Left lung (tissue), 10 donors: ENCODE measurements around the gene PI4KA. TPM values are rescaled to one million over a fixed set of nuclear protein-coding genes. Genes with fewer than 3 reads are reported as not detected.
A peak's percentile ranks its signal among the peaks of the same experiment; 100 is the strongest.

Experiments used
- ATAC-seq: fragments of 200-7000 bp; cut with Tn5 transposase; one replicate; pipeline ENCODE4 v1.9.1; 2020; ENCODE audit warnings: moderate library complexity
- DNase-seq, 4 donors: peaks; one replicate each; pipeline ENCODE4 v3.0.0-alpha.2; 2013 to 2020
- H3K27ac ChIP-seq, 2 donors: fragments of 200-600 bp; sonication (generic) in 1 of 2; one replicate each; pipeline versions ENCODE4 v1.5.0 to v1.8.0; 2020 to 2021
- H3K27me3 ChIP-seq, 2 donors: fragments of 200-600 bp; sonication (generic) in 1 of 2; one replicate each; pipeline versions ENCODE4 v1.5.0 to v1.8.0; 2020 to 2021
- H3K36me3 ChIP-seq, 2 donors: fragments of 200-600 bp; sonication (generic) in 1 of 2; one replicate each; pipeline versions ENCODE4 v1.5.0 to v1.8.0; 2020 to 2021
- H3K4me1 ChIP-seq, 2 donors: fragments of 200-600 bp; one replicate each; pipeline ENCODE4 v1.8.0; 2021
- H3K4me3 ChIP-seq, 2 donors: fragments of 200-600 bp; sonication (generic) in 1 of 2; one replicate each; pipeline versions ENCODE4 v1.5.0 to v1.8.0; 2020 to 2021; ENCODE audit warnings: mild to moderate bottlenecking in 1 of 2
- H3K9me3 ChIP-seq, 2 donors: fragments of 200-600 bp; sonication (generic) in 1 of 2; one replicate each; pipeline versions ENCODE4 v1.5.0 to v1.8.0; 2020 to 2021
- intact Hi-C, 2 donors: fragments of 100-400 bp; cut with DNase I; formaldehyde crosslinking; loops; one replicate each; pipeline versions ENCODE4 v1.11.2 to v1.14.2; 2022
- polyA plus RNA-seq, 6 donors: library from polyadenylated mRNA; unstranded; fragments of 120-200 nt; gene quantifications; one replicate each; pipeline ENCODE4 v1.2.1, GENCODE V29; 2013; ENCODE audit not compliant: insufficient read length in 6 of 6
- total RNA-seq, 2 donors: library from RNA; stranded (reverse); fragmentation: NEBNext Ultra II Directional; extraction: Animal tissue kit (Norgen Biotek cat#: 25700); gene quantifications; one replicate each; pipeline ENCODE4 v1.2.1, GENCODE V29; 2021
- TF ChIP-seq, protein P1 (sequence below), 2 donors: fragments of 200-600 bp; sonication (generic) in 1 of 2; IDR thresholded peaks; one replicate each; pipeline versions ENCODE4 v1.5.0 to v1.8.0; 2021; ENCODE audit warnings: antibody characterized with exemption in 2 of 2
- donor health status: DM: no; HTN: yes; CAD: no.
- donor health status: DM: no; HTN: no; CAD: no.

The PI4KA gene
- total and polyA plus RNA-seq, 8 donors = 60.5 to 108 (median 70.0) TPM

DNA sequence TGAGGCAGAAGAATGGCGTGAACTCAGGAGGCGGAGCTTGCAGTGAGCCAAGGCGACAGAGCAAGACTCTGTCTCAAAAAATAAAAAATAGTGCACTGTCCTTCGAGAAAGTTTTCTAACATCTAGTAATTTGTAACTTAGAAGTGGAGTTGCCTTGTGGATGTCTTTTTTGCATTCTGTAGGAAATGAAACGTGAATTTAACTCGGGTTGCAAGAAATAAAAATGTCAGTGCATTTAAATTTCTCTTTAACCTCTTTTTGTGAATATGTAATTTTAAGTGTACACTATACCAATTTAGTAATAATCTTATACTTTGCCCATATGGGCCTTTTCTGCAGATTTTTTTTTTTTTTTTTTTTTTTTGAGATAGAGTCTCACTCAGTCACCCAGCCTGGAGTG lies 32.4 kb upstream of the PI4KA start:
- intact Hi-C loops = no loop called here
- H3K9me3 ChIP-seq = no peaks in the 10 kb centered on the region
- H3K36me3 ChIP-seq = peaks cover 0 to 46% of the 10 kb centered on the region in 2 donors
- H3K4me1 ChIP-seq = peaks cover 2 to 3% of the 10 kb centered on the region in 2 donors
- H3K27me3 ChIP-seq = no peaks in the 10 kb centered on the region
- H3K4me3 ChIP-seq = no peak overlapping the region
- no peak overlapping the region for H3K27ac ChIP-seq
- no peak for DNase-seq
- TF ChIP-seq, protein P1, sequence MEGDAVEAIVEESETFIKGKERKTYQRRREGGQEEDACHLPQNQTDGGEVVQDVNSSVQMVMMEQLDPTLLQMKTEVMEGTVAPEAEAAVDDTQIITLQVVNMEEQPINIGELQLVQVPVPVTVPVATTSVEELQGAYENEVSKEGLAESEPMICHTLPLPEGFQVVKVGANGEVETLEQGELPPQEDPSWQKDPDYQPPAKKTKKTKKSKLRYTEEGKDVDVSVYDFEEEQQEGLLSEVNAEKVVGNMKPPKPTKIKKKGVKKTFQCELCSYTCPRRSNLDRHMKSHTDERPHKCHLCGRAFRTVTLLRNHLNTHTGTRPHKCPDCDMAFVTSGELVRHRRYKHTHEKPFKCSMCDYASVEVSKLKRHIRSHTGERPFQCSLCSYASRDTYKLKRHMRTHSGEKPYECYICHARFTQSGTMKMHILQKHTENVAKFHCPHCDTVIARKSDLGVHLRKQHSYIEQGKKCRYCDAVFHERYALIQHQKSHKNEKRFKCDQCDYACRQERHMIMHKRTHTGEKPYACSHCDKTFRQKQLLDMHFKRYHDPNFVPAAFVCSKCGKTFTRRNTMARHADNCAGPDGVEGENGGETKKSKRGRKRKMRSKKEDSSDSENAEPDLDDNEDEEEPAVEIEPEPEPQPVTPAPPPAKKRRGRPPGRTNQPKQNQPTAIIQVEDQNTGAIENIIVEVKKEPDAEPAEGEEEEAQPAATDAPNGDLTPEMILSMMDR (IDR thresholded peaks at IDR 0.05) = no peak
- no peak for ATAC-seq

DNA sequence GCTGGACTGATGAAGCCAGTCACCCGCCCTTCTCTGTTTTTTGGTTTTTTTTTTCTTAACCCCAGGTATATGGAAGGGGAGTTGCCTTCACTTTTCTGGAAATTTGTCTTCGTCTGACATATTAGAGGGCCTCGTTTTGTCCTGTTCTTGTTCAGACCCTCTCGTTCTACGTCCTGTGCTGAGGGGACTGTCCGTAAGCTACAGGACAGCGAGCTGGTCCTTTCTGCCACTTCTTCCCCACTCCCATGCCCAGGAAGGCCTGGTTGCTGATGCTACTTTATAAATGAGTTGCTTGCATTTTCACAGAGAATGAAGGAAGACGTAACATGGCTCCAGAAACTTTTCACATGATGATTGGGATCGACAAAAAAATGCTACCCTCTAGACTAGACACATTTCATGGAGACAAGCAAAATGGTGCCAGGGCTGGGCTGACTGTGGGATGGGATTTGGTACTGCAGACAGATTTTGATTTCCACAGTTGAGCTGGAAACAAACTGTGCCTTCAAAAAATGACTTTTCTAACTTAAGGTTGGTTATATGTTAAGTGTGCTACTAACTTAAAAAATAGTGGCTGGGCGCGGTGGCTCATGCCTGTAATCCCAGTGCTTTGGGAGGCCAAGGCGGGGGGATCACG lies 31.4 kb upstream of the PI4KA start:
- Histone ChIP-seq H3K9me3 (no peaks in the 10 kb centered on the region), H3K36me3 (peaks cover 0 to 52% of the 10 kb centered on the region in 2 donors), H3K4me3 (no peak overlapping the region), H3K4me1 (peaks cover 8 to 11% of the 10 kb centered on the region in 2 donors), H3K27ac (no peak overlapping the region), H3K27me3 (no peaks in the 10 kb centered on the region)
- no peak for DNase-seq
- TF ChIP-seq, protein P1 (IDR thresholded peaks at IDR 0.05) = no peak
- no peak for ATAC-seq
- intact Hi-C loops = no loop called here

DNA sequence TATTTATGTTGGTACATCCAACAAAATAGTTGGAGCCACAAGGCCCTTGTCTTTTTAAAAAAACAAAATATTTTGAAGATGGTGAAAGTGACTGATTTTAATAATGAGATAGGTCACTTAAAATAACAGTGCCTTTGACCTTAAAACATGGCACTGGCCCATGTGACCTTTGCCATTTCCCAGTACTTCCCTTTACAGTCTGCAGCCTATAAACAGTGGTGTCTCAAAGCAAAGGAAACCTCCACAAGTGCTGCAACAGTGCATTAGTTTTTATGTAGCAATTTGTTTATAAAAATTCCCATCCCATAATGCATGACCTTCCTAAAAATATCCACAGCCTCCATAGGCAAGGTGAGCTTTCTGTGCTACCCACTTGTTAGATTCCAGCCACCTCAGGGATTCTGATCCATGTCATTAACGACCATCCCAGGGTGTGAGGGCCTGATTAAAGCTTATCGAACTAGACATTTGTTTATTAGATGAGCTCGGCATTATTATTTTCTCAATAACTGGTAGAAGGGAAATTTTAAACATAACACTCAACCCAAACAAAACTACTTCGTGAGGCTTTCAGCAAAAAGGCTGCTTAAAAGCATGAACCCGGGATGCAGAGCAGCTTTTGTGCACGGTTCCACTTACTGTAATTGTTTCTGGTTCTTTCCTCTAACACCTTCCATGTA lies 30.6 kb upstream of the PI4KA start:
- TF ChIP-seq, protein P1 (IDR thresholded peaks at IDR 0.05) = no peak
- H3K27me3 ChIP-seq = no peaks in the 10 kb centered on the region
- no peak for DNase-seq
- H3K9me3 ChIP-seq = no peaks in the 10 kb centered on the region
- ATAC-seq = no peak
- H3K36me3 ChIP-seq = peaks cover 0 to 61% of the 10 kb centered on the region in 2 donors
- H3K27ac ChIP-seq = no peak overlapping the region
- intact Hi-C loops = no loop called here
- no peak overlapping the region for H3K4me3 ChIP-seq
- H3K4me1 ChIP-seq = peaks cover 8 to 11% of the 10 kb centered on the region in 2 donors

DNA sequence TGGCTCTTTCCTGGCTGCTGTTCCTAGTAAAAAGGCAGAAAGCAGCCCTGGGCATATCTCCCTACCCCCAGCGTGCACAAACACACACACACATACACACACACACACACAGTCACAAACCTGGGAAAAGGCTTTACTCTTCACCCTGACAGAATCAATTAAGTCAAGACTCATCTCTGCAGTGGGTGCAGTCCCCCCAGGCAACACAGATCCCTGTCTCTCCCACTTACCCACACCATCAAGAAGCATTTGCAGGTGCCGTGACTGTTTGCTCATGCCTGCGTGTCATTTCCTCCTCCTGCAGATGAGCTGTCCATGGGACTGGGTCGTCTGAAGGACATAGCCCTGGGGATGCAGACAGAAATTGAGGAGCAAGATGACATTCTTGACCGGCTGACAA lies 28.8 kb upstream of the PI4KA start:
- Histone ChIP-seq H3K4me3 (no peak overlapping the region), H3K4me1 (peaks cover 8 to 11% of the 10 kb centered on the region in 2 donors), H3K9me3 (no peaks in the 10 kb centered on the region), H3K36me3 (peaks cover 0 to 79% of the 10 kb centered on the region in 2 donors), H3K27me3 (no peaks in the 10 kb centered on the region), H3K27ac (no peak overlapping the region)
- DNase-seq = no peak
- ATAC-seq = no peak
- intact Hi-C loops = no loop called here
- TF ChIP-seq, protein P1 (IDR thresholded peaks at IDR 0.05) = no peak

DNA sequence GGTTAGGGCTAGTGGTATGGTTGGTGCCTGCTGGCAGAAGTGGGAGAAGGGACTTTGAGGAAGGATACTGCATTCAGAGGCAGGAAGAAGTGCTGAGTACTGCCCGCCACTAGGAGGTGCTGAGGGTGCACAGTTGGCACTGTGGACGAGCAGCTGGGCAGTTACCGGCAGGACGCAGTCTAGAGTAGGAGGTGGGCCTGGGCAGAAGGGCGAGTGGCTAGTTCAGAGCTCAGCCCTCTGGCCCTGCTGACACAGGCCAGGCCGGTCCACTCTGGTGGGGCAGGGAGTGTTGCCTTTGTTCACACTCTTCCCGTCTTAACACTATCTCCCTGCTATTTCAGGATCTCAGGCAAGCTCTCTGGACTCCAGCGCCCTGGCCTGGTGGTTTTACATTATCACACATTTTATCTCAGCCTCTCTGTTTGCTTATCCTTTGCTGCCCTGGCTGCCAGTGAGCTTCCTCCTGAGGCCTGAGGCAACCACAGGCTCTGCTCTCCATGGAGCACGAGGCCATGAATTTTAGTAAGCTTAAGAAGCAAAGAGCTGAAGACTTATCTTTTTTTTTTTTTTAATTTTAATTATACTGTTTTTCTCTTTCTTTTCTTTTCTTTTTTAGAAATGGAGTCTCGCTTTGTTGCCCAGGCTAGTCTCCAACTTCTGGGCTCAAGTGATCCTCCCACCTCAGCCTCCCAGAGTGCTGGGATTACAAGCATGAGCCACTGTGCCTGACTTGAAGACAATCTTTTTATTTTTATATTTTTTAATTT lies 27.1 kb upstream of the PI4KA start:
- intact Hi-C loops = no loop called here
- Histone ChIP-seq H3K36me3 (peaks cover 0 to 95% of the 10 kb centered on the region in 2 donors), H3K9me3 (no peaks in the 10 kb centered on the region), H3K27me3 (no peaks in the 10 kb centered on the region), H3K4me1 (peaks cover 8 to 11% of the 10 kb centered on the region in 2 donors), H3K27ac (peak overlapping the region; percentile 7 to 61), H3K4me3 (no peak overlapping the region)
- ATAC-seq = peak; percentile 99
- TF ChIP-seq, protein P1 (IDR thresholded peaks at IDR 0.05) = peak; percentile 85 to 86
- peak; percentile 31 to 92 (median 80) for DNase-seq
